GM18951 (cell line): ENCODE measurements around the gene NECAB3.
"Not testable (repeated sequence)": the region's sequence is repeated elsewhere in the genome, so short reads cannot be mapped to it uniquely, and the experiment has no call there.

Experiments
- POLR2A ChIP-seq: IDR thresholded peaks from 4 replicates; pipeline ENCODE4 v1.6.1; 2011; ENCODE audit warnings: mild to moderate bottlenecking; ENCODE audit not compliant: insufficient read length, insufficient read depth; ENCODE audit errors: extremely low read depth
- in situ Hi-C: fragments of 300-500 bp; cut with MboI; formaldehyde crosslinking; loops from one replicate; pipeline ENCODE4 v1.12.0; 2022; ENCODE audit warnings: low sequenced_read_pairs, mixed read lengths, inconsistent platforms; ENCODE audit not compliant: unreplicated experiment

Gene NECAB3

GRCh38 chr20:33703498-33704137 lies 29.4 kb upstream of the NECAB3 start:
- in situ Hi-C loops = no loop called here
- TF ChIP-seq POLR2A = no peak

- TF ChIP-seq POLR2A = no peak
- in situ Hi-C loops = no loop called here
Observed at GRCh38 chr20:33702861-33703260, 28.6 kb upstream of the NECAB3 start.

- no peak for TF ChIP-seq POLR2A
- in situ Hi-C loops = no loop called here
Observed at GRCh38 chr20:33701629-33702450, 27.6 kb upstream of the NECAB3 start.

- in situ Hi-C loops = not testable (repeated sequence)
Observed at GRCh38 chr20:33700696-33701441, 26.6 kb upstream of the NECAB3 start.

GRCh38 chr20:33698966-33699365 lies 24.7 kb upstream of the NECAB3 start:
- in situ Hi-C loops = not testable (repeated sequence)

GRCh38 chr20:33697129-33697528 lies 22.9 kb upstream of the NECAB3 start:
- in situ Hi-C loops = no loop called here

GRCh38 chr20:33696448-33696847 lies 22.2 kb upstream of the NECAB3 start:
- no peak for TF ChIP-seq POLR2A
- in situ Hi-C loops = no loop called here

More at GRCh38 chr20:33697129-33697528, 22.9 kb upstream of the NECAB3 start:
- no peak for TF ChIP-seq POLR2A

GRCh38 chr20:33694639-33695012 lies 20.4 kb upstream of the NECAB3 start:
- in situ Hi-C loops = no loop called here
- TF ChIP-seq POLR2A = no peak

GRCh38 chr20:33693741-33694638 lies 19.8 kb upstream of the NECAB3 start:
- in situ Hi-C loops = no loop called here
- TF ChIP-seq POLR2A = no peak

- in situ Hi-C loops = no loop called here
- TF ChIP-seq POLR2A = no peak
Observed at GRCh38 chr20:33693289-33693688, 19.1 kb upstream of the NECAB3 start.

- in situ Hi-C loops = no loop called here
- no peak for TF ChIP-seq POLR2A
Observed at GRCh38 chr20:33689973-33690372, 15.7 kb upstream of the NECAB3 start.

- in situ Hi-C loops = no loop called here
- no peak for TF ChIP-seq POLR2A
Observed at GRCh38 chr20:33689493-33689892, 15.3 kb upstream of the NECAB3 start.

- no peak for TF ChIP-seq POLR2A
- in situ Hi-C loops = no loop called here
Observed at GRCh38 chr20:33688938-33689424, 14.8 kb upstream of the NECAB3 start.
